ENCODE measurements around the gene PRTFDC1.

PRTFDC1 gene

DNA sequence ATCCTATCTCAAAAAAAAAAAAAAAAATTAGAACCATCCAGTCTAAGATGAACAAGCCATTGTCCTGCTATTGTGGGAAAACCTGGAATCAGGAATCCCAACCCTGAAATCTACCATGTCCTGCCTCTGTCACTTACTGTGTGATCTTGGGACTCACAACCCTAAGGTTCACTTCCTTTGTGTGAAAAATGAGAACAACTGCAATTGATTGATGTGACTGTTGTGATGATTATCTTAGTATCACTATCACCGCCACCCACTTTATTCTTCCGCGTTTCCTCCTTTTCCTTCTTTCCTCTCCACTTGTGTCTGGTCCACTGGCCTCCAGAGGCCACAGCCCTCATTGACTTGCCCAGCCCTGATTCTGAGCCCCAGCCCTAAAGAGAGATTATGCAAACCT, 12.6 kb upstream of the PRTFDC1 start:
- DNase-seq (ENCODE audit: low read depth): no peak

DNA sequence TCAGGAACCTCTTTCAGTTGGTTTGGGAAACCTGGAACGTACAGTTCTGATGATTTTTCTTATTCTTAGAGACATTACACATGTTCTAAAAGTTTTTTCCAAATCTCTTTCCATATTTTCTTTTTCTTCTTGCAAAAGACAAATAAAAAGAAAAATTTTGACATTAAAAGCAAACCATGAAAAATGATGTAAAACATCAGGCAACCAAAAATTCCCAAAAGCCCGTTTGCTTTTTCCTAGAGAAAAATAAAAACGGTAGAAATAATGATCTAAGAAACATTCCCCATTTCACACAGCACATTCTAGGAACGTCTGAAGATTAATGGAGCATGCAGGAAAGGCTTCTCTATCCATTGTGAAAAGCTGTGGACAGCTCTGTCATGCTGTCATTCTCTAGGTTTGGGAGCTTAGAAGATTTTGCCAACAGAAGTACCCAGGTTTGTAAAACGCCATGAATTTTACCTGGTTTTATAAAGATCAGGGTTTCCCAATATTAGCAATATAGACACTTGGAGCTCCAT, 11.2 kb upstream of the PRTFDC1 start:
- no peak for DNase-seq (ENCODE audit: low read depth)

DNA sequence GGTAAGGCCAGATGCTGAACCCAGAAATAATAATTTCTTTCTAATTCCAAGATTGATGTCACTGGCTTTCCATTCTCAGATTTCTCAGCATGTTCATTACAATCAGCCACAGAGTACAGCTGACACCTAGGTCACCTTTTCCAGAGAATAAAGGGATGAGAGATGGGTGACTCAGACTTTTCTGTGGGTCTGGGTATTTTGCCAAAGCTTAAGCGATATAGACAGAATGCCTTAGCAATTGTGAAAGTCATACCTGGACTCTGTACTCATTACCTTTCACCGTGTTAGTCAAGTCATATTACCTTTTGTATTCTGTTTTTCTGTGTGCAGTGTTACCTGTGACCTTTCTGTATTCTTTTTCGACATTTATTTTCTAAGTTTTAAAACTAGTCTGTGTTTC, 10.6 kb upstream of the PRTFDC1 start:
- no peak for DNase-seq (ENCODE audit: low read depth)

DNA sequence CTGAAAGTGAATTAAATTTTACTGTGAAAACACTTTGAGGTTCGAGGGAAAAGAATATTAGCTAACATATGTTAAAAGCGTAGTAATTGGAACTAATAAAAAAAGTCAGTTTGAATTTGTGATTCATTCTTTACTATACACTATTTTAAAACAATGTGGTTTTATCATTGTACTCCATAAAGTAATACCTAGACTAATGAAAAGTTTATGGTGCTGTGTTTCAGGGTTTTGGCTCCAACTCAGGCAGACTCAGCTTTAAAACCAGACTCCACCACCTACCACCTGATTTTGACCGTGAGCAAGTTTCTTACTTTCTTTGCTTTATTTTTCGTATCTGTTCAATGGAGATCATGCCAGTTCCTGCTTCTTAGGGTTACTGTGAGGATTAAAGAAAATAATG, 9.2 kb upstream of the PRTFDC1 start:
- DNase-seq (ENCODE audit: low read depth): no peak

DNA sequence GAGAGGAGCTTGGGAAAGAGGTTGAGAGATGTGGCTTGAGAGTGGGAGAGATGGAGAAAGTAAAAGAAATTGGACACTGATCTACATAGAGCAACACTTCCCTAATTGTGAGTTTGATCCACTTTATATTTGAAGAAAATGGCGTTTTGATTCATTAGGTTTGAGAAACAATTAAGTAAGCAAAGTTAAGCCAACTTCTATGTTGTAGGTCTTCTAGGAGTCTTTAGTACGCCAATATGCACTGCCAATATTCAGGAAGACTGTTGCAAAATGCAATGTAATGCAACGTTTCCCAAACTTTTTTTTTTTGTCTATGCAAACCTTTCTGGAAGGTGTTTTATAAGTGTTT, 7.0 kb upstream of the PRTFDC1 start:
- DNase-seq (ENCODE audit: low read depth): no peak

DNA sequence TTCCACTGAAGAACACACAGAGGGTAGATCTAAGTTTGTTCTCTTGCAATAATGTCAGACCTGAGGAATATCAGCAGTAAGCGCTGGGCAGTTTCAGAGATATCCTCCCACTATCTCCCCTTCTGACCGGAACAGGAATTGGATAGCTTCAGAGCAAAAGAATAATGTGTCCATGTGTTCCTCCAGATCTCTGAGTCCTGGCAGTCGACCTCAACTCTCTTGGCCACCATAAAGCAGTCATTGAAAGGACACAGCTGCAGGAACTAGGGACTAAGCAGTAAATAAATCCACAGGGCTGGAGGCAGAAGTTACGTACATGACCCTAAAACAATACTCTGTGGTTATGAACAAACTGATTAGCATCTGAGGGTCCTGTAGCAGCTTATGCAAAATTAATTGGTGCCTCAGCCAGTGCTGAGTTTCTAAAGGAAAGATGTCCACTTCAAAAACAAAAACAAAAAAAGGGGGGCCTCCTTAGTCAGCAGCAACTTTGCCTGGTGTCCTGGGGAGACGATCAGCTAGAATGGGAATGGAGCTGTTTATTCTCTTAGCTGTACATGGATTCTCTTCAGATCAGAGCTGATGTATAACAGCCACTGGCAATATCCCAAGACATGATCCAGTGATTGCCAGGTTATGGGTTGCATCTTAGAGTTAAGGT, 6.4 kb upstream of the PRTFDC1 start:
- peak; percentile 65 for DNase-seq (ENCODE audit: low read depth)

DNA sequence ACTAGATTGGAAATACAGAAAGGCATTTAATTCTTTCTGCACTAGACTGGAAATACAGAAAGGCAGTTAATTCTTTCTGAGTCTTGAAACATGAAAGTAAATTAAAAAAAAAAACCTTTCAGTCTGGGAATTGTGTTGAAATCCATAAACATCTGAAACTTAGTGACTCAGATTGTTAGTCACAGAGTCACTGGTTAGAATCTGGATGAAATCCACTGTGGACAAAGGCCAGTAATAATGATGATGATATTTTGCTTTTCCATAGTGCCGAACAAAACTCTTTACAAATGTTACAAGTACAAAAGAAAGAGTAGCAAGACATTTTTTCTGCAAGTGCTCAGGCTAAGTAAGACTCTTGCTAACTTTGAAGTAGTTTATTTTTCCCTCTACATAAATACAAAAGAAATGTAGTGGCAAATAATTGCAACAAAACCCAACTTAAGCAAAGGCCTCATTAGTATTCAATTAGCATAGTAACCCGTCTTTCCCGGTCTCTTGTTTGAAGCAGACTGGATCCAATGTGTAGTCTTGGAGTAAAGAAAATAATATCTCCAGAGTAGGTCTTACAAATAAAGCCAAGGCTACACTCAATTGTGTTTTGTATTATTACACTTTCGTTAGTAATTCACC, 5.8 kb upstream of the PRTFDC1 start:
- peak; percentile 92 for DNase-seq (ENCODE audit: low read depth)

DNA sequence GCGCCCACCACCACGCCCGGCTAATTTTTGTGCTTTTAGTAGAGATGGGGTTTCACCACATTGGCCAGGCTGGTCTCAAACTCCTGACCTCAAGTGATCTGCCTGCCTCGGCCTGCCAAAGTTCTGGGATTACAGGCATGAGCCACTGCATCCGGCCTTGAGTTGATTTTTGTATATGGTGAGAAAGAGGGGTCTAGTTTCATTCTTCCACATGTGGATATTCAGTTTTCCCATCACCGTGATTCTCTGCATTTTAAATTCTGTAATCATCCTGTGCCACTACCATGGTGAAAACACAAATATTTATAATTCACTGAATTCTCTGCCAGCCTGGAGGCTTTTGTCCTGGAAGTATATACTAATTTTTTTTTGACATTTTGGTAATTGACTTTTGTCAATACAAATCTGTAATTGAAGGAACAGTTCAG, 5.2 kb upstream of the PRTFDC1 start:
- peak; percentile 57 for DNase-seq (ENCODE audit: low read depth)

DNA sequence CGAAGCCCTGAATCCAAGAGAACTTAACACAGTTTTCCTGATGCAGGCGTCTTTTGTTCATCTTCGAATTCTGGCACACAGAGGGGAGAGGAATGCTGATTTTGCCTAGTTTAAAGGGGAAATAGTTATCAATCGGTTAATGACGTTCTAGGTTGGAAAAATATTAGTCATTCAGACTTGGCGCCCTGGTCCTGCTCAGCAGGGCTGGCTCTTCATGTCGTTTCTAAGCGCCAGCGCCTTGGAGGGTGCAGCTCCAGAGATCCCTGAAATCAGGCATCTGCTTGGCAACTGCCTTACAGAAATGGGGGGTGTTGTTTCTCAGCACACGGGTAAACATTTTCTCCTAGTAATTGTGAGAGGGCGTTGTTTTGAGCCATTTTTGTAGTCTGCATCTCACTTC, 1.3 kb upstream of the PRTFDC1 start:
- DNase-seq (ENCODE audit: low read depth): no peak

DNA sequence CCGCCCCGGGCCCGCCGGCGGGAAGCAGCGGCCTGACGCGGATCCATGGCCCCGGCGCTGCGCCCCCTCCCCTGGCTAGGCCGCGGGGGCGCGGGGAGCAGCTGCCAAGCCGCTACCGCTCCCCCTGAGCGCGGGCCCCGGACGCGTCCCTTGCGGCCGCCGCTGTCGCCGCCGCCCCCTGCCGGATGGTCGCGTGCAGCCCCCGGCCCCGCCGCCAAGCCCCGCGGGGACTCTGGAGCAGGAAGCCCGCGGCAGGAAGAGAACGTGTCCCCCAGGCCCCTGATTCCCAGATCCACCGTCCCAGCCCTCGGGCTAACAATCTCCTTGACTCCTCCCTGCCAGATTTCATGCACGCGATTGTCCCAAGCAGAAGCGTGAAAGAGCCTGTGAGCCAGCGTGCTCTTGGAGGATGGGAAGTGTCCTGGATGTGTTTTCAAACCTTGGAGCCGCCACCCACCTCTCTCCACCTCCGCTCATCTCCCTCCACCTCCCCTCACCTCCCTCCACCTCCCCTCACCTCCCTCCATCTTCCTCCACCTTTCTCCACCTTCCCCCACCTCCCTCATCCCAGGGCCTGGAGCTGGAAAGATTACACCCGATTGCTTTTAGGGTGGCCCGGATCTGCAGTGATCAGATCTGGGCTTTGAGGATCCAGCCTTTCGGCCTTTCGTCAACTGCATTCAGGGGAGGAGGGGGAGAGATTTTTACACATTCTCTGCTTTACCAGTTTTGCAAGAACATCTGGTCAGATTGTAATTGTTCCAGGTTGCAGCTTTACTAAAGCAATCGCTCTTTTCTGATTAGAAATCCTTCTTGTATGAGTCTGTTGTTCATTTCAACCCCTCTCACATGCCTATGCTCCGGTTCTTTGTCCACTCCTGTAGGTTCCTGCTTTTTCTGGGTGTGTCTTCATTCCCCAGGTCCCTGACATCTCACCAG, 570 bp upstream of the PRTFDC1 start:
- peak; percentile 75 for DNase-seq (ENCODE audit: low read depth)

DNA sequence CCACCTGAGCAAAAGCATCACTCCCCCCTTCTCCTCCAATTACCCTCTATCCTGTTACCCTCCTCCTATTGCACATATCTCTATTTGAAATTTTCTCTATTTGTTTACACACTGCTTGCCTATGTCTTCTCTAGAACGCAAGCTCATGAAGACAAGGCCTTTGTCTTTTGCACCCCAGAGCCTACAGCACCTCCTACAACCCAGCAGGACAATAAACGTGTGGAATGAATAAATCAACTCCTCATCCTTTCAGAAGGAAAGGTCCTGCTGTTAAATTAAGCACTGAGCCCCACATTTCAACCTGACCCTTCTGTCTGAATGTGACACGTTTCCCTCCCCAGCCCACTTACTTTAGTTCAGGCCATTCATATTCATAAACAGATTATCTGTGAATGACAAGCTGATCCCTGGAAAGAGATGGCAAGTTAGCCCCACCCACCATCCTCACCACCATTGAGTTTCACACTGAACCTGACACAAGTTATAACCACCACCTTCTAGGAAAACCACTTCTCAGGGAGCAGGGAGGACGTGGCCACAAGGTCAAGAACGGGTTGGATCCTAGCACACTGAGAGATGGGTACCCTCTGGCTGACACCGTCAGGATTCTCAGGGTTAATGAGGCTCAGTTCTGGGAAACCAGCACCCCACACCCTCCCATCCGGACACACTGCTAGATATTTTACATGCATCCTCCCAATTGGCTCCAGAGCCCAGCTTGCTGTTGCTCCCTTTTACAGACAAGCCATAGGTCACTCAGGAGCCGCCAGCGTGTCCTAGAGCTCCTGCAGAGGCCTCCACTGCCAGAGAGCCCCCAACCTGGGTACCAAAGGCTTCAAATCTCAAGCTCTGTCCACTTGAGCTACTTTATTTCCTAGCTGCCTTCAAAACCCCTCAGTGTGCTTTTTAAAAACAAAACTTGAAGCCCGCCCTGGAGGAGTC, 934 bp downstream of the PRTFDC1 start:
- DNase-seq (ENCODE audit: low read depth): peak; percentile 32

DNA sequence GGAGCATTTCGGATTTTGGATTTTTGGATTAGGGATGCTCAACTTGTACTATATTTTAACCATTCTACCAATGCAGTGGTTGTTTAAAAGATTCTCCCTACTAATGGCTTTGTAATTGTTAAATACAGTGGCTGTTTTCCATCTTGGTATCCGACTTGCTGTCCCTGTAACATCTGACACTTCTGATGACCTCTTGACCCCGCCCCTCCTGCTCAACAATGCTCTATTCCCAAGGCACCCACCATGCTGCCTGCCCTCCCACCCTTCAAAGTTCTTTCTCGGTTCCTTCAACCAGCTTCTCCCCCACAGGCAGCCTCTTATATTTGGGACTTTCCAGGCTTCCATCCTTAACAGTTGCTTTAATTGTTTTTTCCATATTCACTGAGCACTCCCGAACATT, 2.0 kb downstream of the PRTFDC1 start:
- no peak for DNase-seq (ENCODE audit: low read depth)

DNA sequence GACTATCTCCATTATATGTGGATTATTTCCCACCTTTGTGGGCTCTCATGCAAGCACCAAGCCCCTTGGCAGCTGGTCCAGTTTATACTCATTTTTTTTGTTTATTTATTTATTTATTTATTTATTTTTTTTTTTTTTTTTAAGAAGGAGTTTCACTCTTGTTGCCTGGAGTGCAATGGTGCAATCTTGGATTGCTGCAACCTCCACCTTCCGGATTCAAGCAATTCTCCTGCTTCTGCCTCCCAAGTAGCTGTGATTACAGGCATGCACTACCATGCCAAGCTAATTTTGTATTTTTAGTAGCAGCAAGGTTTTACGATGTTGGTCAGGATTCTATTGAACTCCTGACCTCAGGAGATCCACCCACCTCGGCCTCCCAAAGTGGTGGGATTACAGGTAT, 2.8 kb downstream of the PRTFDC1 start:
- no peak for DNase-seq (ENCODE audit: low read depth)

DNA sequence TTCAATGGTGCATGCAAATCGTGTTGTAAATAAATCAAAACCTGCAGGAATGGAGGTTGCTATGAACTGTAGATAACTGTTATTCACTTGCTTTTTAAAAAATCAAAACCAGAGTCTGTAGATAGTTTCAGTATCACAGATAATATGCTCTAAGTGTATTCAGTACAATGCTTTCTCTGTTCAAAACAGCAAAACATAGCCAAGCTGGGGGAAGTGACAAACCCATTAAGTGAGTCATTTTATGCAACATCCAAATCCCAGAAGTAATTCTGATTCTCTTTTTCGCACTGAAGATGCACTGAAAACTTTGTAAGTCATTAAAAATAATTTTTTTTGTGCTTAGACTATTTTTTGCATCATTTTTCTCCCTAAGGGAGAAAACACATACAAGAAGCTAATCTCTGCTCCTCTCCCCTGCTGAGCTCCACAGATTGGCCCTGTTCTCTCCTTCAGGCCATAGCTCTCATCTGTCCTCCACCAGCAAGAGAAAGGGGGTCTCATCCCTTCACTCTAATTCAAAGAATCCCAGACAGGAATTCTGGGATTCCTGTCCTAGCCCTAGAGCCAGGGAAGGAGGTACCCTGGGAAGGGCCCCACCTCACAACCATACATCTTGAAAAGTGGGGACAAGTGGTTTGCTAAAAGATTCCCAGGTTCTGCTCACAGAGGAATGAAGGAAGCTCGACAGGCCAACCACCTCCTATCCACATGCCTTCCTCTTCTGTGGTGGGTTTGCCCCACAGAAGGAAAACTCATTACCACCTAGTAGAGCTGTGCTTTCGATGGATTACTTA, 4.9 kb downstream of the PRTFDC1 start:
- DNase-seq (ENCODE audit: low read depth): peak; percentile 47

DNA sequence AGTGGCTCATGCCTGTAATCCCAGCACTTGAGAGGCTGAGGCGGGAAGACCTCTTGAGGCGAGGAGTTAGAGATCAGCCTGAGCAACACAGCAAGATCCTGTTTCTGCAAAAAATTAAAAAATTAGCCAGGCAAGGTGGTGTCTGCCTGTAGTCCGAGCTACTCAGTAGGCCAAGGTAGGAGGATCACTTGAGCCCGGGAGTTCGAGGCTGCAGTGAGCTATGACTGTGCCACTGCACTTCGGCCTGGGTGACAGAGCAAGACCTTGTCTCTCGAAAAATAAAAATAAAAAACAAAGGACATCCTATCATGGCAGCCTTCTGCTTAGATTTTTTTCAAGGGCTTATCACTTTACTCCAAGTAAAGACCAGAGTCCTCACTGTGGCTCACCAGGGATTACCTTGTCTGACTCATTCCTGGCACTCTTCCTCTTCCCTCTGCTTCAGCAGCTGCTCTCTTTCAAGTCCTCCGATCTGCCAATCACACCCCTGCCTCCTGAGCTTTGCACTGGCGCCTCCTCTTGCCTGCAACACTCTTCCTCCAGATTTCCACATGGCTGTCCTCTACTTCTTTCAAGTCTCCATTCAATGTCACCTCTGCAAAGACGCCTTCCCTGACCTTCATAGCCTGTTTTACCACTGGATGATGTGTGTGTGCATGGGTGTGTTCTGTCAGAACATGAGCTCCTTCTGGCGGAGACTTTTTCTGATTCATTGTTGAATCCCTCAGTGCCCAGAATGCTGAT, 7.7 kb downstream of the PRTFDC1 start:
- DNase-seq (ENCODE audit: low read depth): peak; percentile 36

DNA sequence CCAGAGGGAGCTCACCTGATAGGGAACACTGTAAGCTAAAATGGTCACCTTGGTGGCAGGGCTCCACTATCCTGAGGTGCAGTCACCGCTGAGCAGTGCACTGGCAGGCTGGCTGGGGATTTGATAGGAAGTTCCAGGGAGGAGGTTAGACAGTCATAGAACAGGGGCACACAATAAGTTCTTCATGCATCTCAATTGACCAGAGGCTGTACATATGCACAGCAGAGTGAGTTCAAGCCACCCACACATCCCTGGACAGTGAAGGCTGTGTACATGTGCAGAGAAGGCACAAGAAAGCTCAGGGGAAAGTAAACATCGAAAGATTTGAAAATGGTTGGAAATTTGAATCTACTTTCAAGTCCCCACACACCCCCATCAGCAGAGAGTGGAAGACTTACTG, 13.9 kb downstream of the PRTFDC1 start:
- no peak for DNase-seq (ENCODE audit: low read depth)

DNA sequence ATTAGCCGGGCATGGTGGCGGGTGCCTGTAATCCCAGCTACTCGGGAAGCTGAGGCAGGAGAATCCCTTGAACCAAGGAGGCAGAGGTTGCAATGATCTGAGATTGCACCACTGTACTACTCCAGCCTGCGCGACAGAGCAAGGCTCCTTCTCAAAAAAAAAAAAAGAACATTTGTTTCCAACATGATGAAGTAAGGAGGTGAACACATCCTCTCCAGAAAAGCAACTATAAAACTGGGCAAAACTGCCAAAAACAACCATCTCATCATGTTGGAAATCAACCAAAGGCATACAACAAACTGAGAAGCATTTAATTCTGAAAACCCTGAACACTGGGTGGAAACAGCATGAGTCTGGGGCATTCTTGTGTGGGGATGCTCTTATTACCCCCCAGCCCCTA, 14.3 kb downstream of the PRTFDC1 start:
- DNase-seq (ENCODE audit: low read depth): no peak

DNA sequence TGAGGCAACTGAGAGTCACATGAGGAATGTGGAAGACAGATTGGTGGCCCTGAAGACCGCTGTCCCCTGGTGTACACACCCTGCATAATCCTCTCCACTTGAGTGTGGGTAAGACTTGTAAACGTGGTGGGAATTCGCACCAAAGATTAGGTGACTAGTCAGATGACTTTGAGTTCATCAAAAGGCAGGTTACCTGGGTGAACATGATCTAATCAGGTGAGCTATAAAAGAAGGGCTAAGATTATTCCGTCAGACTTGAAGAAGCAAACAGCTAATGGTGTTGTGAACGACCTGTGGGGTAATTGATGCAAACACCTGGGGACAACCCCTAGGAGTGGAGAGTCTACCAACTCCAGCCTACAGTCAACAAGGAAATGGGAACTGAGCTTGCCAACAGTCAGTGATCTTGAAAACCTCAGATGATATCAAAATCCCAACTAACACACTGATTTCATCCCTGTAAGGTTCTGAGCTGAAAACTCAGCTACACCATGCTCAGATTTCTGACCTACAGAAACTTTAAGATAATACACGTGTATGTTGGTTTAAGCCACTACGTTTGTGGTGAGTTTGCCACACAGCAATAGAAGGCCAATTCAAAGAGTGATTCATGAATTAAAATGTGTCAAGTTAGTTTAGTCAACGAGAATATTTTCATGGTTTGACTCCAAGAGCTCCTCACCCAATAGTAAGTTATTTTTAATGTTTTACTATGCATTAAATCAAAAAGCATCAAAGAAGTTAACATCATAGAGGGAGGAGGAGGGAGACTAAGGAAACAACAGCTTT, 16.7 kb downstream of the PRTFDC1 start:
- DNase-seq (ENCODE audit: low read depth): no peak

DNA sequence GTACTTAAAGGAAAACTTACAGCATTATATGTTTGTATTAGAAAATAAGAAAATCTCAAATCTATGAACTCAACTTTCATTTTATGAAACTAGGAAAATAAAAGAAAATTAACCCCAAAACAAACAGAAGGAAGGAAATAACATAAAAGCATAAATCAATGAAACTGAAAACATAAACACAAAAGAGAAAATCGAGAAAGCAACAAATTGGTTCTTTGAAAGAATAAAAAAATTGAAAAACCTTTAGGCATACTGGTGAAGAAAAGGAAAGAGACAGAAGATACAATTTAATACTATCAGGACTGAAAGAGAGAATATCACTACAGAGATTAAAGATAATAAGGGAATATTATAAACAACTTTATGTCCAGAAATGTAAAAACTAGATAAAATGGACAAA, 21.2 kb downstream of the PRTFDC1 start:
- no peak for DNase-seq (ENCODE audit: low read depth)

Data from EH (cell line).